HG02678 (cell line): Measurements from ENCODE around the gene CENPT.

Experiments
- ATAC-seq: cut with Tn5 transposase; IDR thresholded peaks from one replicate; pipeline ENCODE4 v1.9.1; 2021; ENCODE audit warnings: mild to moderate bottlenecking, moderate library complexity; ENCODE audit not compliant: unreplicated experiment

CENPT gene

GRCh38 chr16:67847064-67847861, at the start of gene CENPT:
CENPT (minus strand) TSS chr16:67847693; CDS start chr16:67833859, 13,834 bp downstream.
- ATAC-seq: peak; percentile 41

- ATAC-seq: no peak
Measured at GRCh38 chr16:67897231-67897630, 49.7 kb upstream of the CENPT start.

- ATAC-seq: no peak
Measured at GRCh38 chr16:67893743-67894399, 46.4 kb upstream of the CENPT start.

GRCh38 chr16:67892899-67893742, 45.6 kb upstream of the CENPT start, which contains the start of gene PSKH1:
PSKH1 (plus strand) TSS chr16:67893254; CDS start chr16:67908750, 15,496 bp downstream.
- peak; percentile 91 for ATAC-seq

- ATAC-seq: no peak
Measured at GRCh38 chr16:67892375-67892774, 44.9 kb upstream of the CENPT start.

- no peak for ATAC-seq
Measured at GRCh38 chr16:67888331-67888730, 40.8 kb upstream of the CENPT start.

GRCh38 chr16:67886387-67886786, 38.9 kb upstream of the CENPT start:
- no peak for ATAC-seq

GRCh38 chr16:67885976-67886375, 38.5 kb upstream of the CENPT start:
- ATAC-seq: no peak

- no peak for ATAC-seq
Measured at GRCh38 chr16:67885545-67885944, 38.1 kb upstream of the CENPT start.

GRCh38 chr16:67884684-67885083, 37.2 kb upstream of the CENPT start, which contains the start of gene NRN1L:
NRN1L (plus strand) TSS chr16:67884885; CDS start chr16:67884904, 19 bp downstream.
- ATAC-seq: no peak

GRCh38 chr16:67883872-67884261, 36.4 kb upstream of the CENPT start:
- no peak for ATAC-seq

GRCh38 chr16:67883146-67883871, 35.8 kb upstream of the CENPT start:
- no peak for ATAC-seq

GRCh38 chr16:67882374-67883145, 35.1 kb upstream of the CENPT start:
- ATAC-seq: no peak

- no peak for ATAC-seq
Measured at GRCh38 chr16:67881621-67882161, 34.2 kb upstream of the CENPT start.

- no peak for ATAC-seq
Measured at GRCh38 chr16:67880584-67880983, 33.1 kb upstream of the CENPT start.

GRCh38 chr16:67879936-67880335, 32.4 kb upstream of the CENPT start:
- no peak for ATAC-seq

- ATAC-seq: no peak
Measured at GRCh38 chr16:67879462-67879861, 32.0 kb upstream of the CENPT start.

GRCh38 chr16:67878846-67879245, 31.4 kb upstream of the CENPT start:
- no peak for ATAC-seq

GRCh38 chr16:67878232-67878631, 30.7 kb upstream of the CENPT start:
- no peak for ATAC-seq
